ENCODE data around the gene SMURF2. TPM values are rescaled to one million over a fixed set of nuclear protein-coding genes. Genes with fewer than 3 reads are reported as not detected.
"Not testable (repeated sequence)": the region's sequence is repeated elsewhere in the genome, so short reads cannot be mapped to it uniquely, and the experiment has no call there.

SMURF2 gene
- total and polyA plus RNA-seq, 2 of the 4 experiments (the other 2 are of a cell fraction) = 131 to 774 TPM

DNA sequence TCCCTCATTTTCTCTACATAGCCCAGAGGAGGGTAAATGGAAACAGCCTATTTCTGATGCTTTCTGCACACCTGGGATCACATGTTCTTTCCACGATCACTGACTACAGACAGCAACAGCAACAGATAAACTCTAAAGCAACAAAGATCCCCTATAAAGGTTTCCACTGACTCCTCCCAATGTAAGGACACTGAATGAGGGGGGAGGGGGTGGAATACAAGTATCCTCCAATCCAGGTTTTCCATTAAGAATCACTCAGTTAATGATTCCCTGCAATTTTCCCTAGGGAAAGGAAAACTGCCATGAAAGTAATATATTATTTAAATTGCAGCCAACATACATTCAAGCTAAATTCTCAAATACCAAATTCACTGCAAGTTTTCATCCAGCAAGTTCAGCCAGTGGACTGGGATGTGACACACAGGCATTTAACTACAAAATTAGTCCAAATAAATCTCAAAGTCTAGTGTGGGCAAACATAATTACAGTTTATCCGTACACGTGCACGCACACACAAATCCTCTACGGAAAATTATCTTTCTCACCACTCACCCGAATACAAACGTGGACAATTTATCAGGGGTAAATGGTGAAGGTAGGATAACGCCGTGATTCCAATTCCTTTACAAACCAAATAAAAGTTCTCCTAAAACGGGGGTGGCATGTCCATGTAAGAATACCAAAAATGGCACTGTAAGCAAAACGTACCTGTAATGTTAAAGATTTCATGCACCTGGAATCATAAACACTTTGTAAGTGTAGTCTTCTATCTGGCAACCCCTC lies 1.7 kb downstream of the SMURF2 start:
- H3K36me3 ChIP-seq (ENCODE audit: control insufficient read depth, insufficient read depth, low read length); CTCF ChIA-PET; H2BK20ac ChIP-seq (ENCODE audit: low read depth, low read length); H3K9me1 ChIP-seq (ENCODE audit: insufficient read depth, low read length); H3K27me3 ChIP-seq (ENCODE audit: control insufficient read depth, insufficient read depth, low read length); H2AK9ac ChIP-seq (replicated peaks; ENCODE audit: low read depth, low read length, poor library complexity); H3K9me3 ChIP-seq (ENCODE audit: control insufficient read depth, insufficient read depth, low read length); POLR2A ChIA-PET (ENCODE audit: unreplicated experiment); dilution Hi-C loops (cut with HindIII; ENCODE audit: low sequenced_read_pairs, unreplicated experiment); H2BK15ac ChIP-seq (ENCODE audit: low read depth, low read length); ATAC-seq (ENCODE audit: low read depth); H2AFZ ChIP-seq (replicated peaks; ENCODE audit: low read length, poor library complexity): not testable (repeated sequence)
- WGBS, 2 experiments (ENCODE audit: extremely low coverage in 2 of 2, insufficient read length in 1 of 2) = no CpG with 5 or more reads among the region's 11 CpGs
- TSS peak; percentile 18 for BruUV-seq (replicated peaks)
- peak overlapping the region; percentile 85 for H3K4me3 ChIP-seq (ENCODE audit: insufficient read depth, low read depth, low read length)
- peak overlapping the region; percentile 81 to 85 for H4K8ac ChIP-seq (ENCODE audit: low read depth in 2 of 2, low read length in 2 of 2)
- H3K4me2 ChIP-seq (ENCODE audit: low read depth, low read length) = peak overlapping the region; percentile 94
- peak overlapping the region; percentile 45; the same call in 1 of the 2 replicates for H4K5ac ChIP-seq (ENCODE audit: low read depth, low read length)
- H3K79me1 ChIP-seq (ENCODE audit: low read depth in 1 of 2, low read length in 2 of 2) = peaks cover 7 to 15% of the 10 kb centered on the region in 2 experiments; a peak in 3 of 4 replicates
- peak overlapping the region; percentile 82 for H3K56ac ChIP-seq (ENCODE audit: extremely low read depth, insufficient read depth, low read length)
- peak overlapping the region; percentile 99 for H3K27ac ChIP-seq (ENCODE audit: insufficient read depth, low read length)
- H2AK5ac ChIP-seq (ENCODE audit: low read depth, low read length) = 0 out of 2 replicates have a peak overlapping the region, but pooled peaks have one; percentile 22
- H2BK120ac ChIP-seq (ENCODE audit: low read depth, low read length) = peak overlapping the region; percentile 78; the same call in 1 of the 2 replicates
- intact Hi-C loops (cut with micrococcal nuclease) (loop anchor here (2.0 to 5.0 kb wide), 2 partner anchors 22 to 47 kb away; no protein-coding TSS in a partner anchor), in situ Hi-C loops (cut with MboI; ENCODE audit: low sequenced_read_pairs) (loop anchor here (5.0 kb wide), 1 partner anchor 72 kb away; no protein-coding TSS in a partner anchor)
- peak overlapping the region; percentile 97 for H2BK5ac ChIP-seq (ENCODE audit: low read depth, low read length, poor library complexity, severe bottlenecking)
- H3K4ac ChIP-seq (ENCODE audit: low read depth, low read length) = peak overlapping the region; percentile 94; the same call in 1 of the 2 replicates
- H4K91ac ChIP-seq (ENCODE audit: insufficient read depth, low read depth, low read length) = peak overlapping the region; percentile 79
- peak; percentile 70 for DNase-seq
- peak overlapping the region; percentile 91 for H3K23ac ChIP-seq (ENCODE audit: low read depth, low read length)
- H3K18ac ChIP-seq (ENCODE audit: low read depth, low read length) = peak overlapping the region; percentile 86; the same call in 1 of the 2 replicates
- peak overlapping the region; percentile 99 for H3K14ac ChIP-seq (replicated peaks; ENCODE audit: low read depth, low read length)
- H3K4me1 ChIP-seq (ENCODE audit: control insufficient read depth, insufficient read depth, low read length) = peaks cover 14% of the 10 kb centered on the region
- H3K9ac ChIP-seq (ENCODE audit: low read depth, low read length) = peak overlapping the region; percentile 100; the same call in 1 of the 2 replicates
- peaks cover 47% of the 10 kb centered on the region for H4K20me1 ChIP-seq (ENCODE audit: insufficient read depth, low read length)
- TF ChIP-seq POLR2A (IDR thresholded peaks at IDR 0.05; ENCODE audit: low read depth, low read length) = peak; percentile 65; the same call in 1 of the 2 replicates

Data from IMR-90 (cell line).